ENCODE results near the gene FAM169A. TPM values are rescaled to one million over a fixed set of nuclear protein-coding genes. Genes with fewer than 3 reads are reported as not detected.
"Not testable (repeated sequence)": the region's sequence is repeated elsewhere in the genome, so short reads cannot be mapped to it uniquely, and the experiment has no call there.

Gene FAM169A
- polyA plus RNA-seq, 2 donors: 0.28 to 0.29 TPM

- Histone ChIP-seq H3K4me1 (ENCODE audit: control insufficient read depth in 2 of 2, insufficient read depth in 2 of 2, low read length in 1 of 2) (no peaks in the 10 kb centered on the region), H3K27ac (ENCODE audit: low read depth in 2 of 2, low read length in 1 of 2) (no peak overlapping the region), H3K9me3 (ENCODE audit: control insufficient read depth in 2 of 2, insufficient read depth in 1 of 2, low read depth in 1 of 2, low read length in 1 of 2) (no peaks in the 10 kb centered on the region), H3K27me3 (ENCODE audit: control insufficient read depth in 1 of 2, insufficient read depth in 2 of 2, low read length in 2 of 2) (no peaks in the 10 kb centered on the region), H3K36me3 (ENCODE audit: control insufficient read depth in 2 of 2, insufficient read depth in 2 of 2, low read length in 1 of 2) (no peaks in the 10 kb centered on the region), H3K4me3 (ENCODE audit: low read depth in 1 of 2, low read length in 2 of 2) (no peak overlapping the region)
- 97 to 100% methylated on average over 1 of the region's 1 CpG for WGBS, 2 donors
Observed at GRCh38 chr5:74822288-74822687, 43.9 kb downstream of the FAM169A start.

GRCh38 chr5:74816875-74817274 lies 49.3 kb downstream of the FAM169A start:
- no peaks in the 10 kb centered on the region for H3K9me3 ChIP-seq (ENCODE audit: control insufficient read depth in 2 of 2, insufficient read depth in 1 of 2, low read depth in 1 of 2, low read length in 1 of 2)
- no peaks in the 10 kb centered on the region for H3K36me3 ChIP-seq (ENCODE audit: control insufficient read depth in 2 of 2, insufficient read depth in 2 of 2, low read length in 1 of 2)
- H3K27ac ChIP-seq (ENCODE audit: low read depth in 2 of 2, low read length in 1 of 2): no peak overlapping the region
- H3K4me1 ChIP-seq (ENCODE audit: control insufficient read depth in 2 of 2, insufficient read depth in 2 of 2, low read length in 1 of 2): no peaks in the 10 kb centered on the region
- H3K27me3 ChIP-seq (ENCODE audit: control insufficient read depth in 1 of 2, insufficient read depth in 2 of 2, low read length in 2 of 2): no peaks in the 10 kb centered on the region
- H3K4me3 ChIP-seq (ENCODE audit: low read depth in 1 of 2, low read length in 2 of 2): no peak overlapping the region
- 60 to 76% methylated on average over 1 of the region's 1 CpG for WGBS, 2 donors

GRCh38 chr5:74810915-74811314 lies 55.3 kb downstream of the FAM169A start:
- Histone ChIP-seq H3K9me3 (ENCODE audit: control insufficient read depth in 2 of 2, insufficient read depth in 1 of 2, low read depth in 1 of 2, low read length in 1 of 2) (no peaks in the 10 kb centered on the region), H3K27me3 (ENCODE audit: control insufficient read depth in 1 of 2, insufficient read depth in 2 of 2, low read length in 2 of 2) (no peaks in the 10 kb centered on the region), H3K36me3 (ENCODE audit: control insufficient read depth in 2 of 2, insufficient read depth in 2 of 2, low read length in 1 of 2) (no peaks in the 10 kb centered on the region), H3K4me1 (ENCODE audit: control insufficient read depth in 2 of 2, insufficient read depth in 2 of 2, low read length in 1 of 2) (no peaks in the 10 kb centered on the region), H3K27ac (ENCODE audit: low read depth in 2 of 2, low read length in 1 of 2) (no peak overlapping the region), H3K4me3 (ENCODE audit: low read depth in 1 of 2, low read length in 2 of 2) (no peak overlapping the region)
- WGBS, 2 donors: 51 to 73% methylated on average over 4 of the region's 4 CpGs

- Histone ChIP-seq H3K27ac (ENCODE audit: low read depth in 2 of 2, low read length in 1 of 2) (no peak overlapping the region), H3K27me3 (ENCODE audit: control insufficient read depth in 1 of 2, insufficient read depth in 2 of 2, low read length in 2 of 2) (no peaks in the 10 kb centered on the region), H3K4me3 (ENCODE audit: low read depth in 1 of 2, low read length in 2 of 2) (no peak overlapping the region), H3K4me1 (ENCODE audit: control insufficient read depth in 2 of 2, insufficient read depth in 2 of 2, low read length in 1 of 2) (no peaks in the 10 kb centered on the region), H3K9me3 (ENCODE audit: control insufficient read depth in 2 of 2, insufficient read depth in 1 of 2, low read depth in 1 of 2, low read length in 1 of 2) (no peaks in the 10 kb centered on the region), H3K36me3 (ENCODE audit: control insufficient read depth in 2 of 2, insufficient read depth in 2 of 2, low read length in 1 of 2) (no peaks in the 10 kb centered on the region)
- WGBS, 2 donors: 28 to 31% methylated on average over 1 of the region's 1 CpG
Observed at GRCh38 chr5:74801941-74802340, 64.2 kb downstream of the FAM169A start.

- 82 to 89% methylated on average over 3 of the region's 3 CpGs for WGBS, 2 donors
Observed at GRCh38 chr5:74801197-74801596, 65.0 kb downstream of the FAM169A start.

GRCh38 chr5:74798977-74799911 lies 66.9 kb downstream of the FAM169A start:
- no peak overlapping the region for H3K4me3 ChIP-seq (ENCODE audit: low read depth in 1 of 2, low read length in 2 of 2)
- WGBS, 2 donors: 90 to 92% methylated on average over 21 of the region's 21 CpGs
- H3K4me1 ChIP-seq (ENCODE audit: control insufficient read depth in 2 of 2, insufficient read depth in 2 of 2, low read length in 1 of 2): no peaks in the 10 kb centered on the region
- H3K27me3 ChIP-seq (ENCODE audit: control insufficient read depth in 1 of 2, insufficient read depth in 2 of 2, low read length in 2 of 2): no peaks in the 10 kb centered on the region
- H3K36me3 ChIP-seq (ENCODE audit: control insufficient read depth in 2 of 2, insufficient read depth in 2 of 2, low read length in 1 of 2): no peaks in the 10 kb centered on the region
- no peak overlapping the region for H3K27ac ChIP-seq (ENCODE audit: low read depth in 2 of 2, low read length in 1 of 2)
- H3K9me3 ChIP-seq (ENCODE audit: control insufficient read depth in 2 of 2, insufficient read depth in 1 of 2, low read depth in 1 of 2, low read length in 1 of 2): no peaks in the 10 kb centered on the region

More at GRCh38 chr5:74801197-74801596, 65.0 kb downstream of the FAM169A start:
- Histone ChIP-seq H3K4me1 (ENCODE audit: control insufficient read depth in 2 of 2, insufficient read depth in 2 of 2, low read length in 1 of 2) (no peaks in the 10 kb centered on the region), H3K9me3 (ENCODE audit: control insufficient read depth in 2 of 2, insufficient read depth in 1 of 2, low read depth in 1 of 2, low read length in 1 of 2) (no peaks in the 10 kb centered on the region), H3K4me3 (ENCODE audit: low read depth in 1 of 2, low read length in 2 of 2) (no peak overlapping the region), H3K27me3 (ENCODE audit: control insufficient read depth in 1 of 2, insufficient read depth in 2 of 2, low read length in 2 of 2) (no peaks in the 10 kb centered on the region), H3K27ac (ENCODE audit: low read depth in 2 of 2, low read length in 1 of 2) (no peak overlapping the region), H3K36me3 (ENCODE audit: control insufficient read depth in 2 of 2, insufficient read depth in 2 of 2, low read length in 1 of 2) (no peaks in the 10 kb centered on the region)

GRCh38 chr5:74791669-74792068 lies 74.5 kb downstream of the FAM169A start:
- not testable (repeated sequence) for H3K36me3 ChIP-seq (ENCODE audit: control insufficient read depth in 2 of 2, insufficient read depth in 2 of 2, low read length in 1 of 2); H3K27me3 ChIP-seq (ENCODE audit: control insufficient read depth in 1 of 2, insufficient read depth in 2 of 2, low read length in 2 of 2); H3K27ac ChIP-seq (ENCODE audit: low read depth in 2 of 2, low read length in 1 of 2); H3K4me3 ChIP-seq (ENCODE audit: low read depth in 1 of 2, low read length in 2 of 2); H3K4me1 ChIP-seq (ENCODE audit: control insufficient read depth in 2 of 2, insufficient read depth in 2 of 2, low read length in 1 of 2); H3K9me3 ChIP-seq (ENCODE audit: control insufficient read depth in 2 of 2, insufficient read depth in 1 of 2, low read depth in 1 of 2, low read length in 1 of 2)
- 87 to 91% methylated on average over 3 of the region's 3 CpGs for WGBS, 2 donors

- Histone ChIP-seq H3K27me3 (ENCODE audit: control insufficient read depth in 1 of 2, insufficient read depth in 2 of 2, low read length in 2 of 2) (no peaks in the 10 kb centered on the region), H3K36me3 (ENCODE audit: control insufficient read depth in 2 of 2, insufficient read depth in 2 of 2, low read length in 1 of 2) (no peaks in the 10 kb centered on the region), H3K27ac (ENCODE audit: low read depth in 2 of 2, low read length in 1 of 2) (no peak overlapping the region), H3K9me3 (ENCODE audit: control insufficient read depth in 2 of 2, insufficient read depth in 1 of 2, low read depth in 1 of 2, low read length in 1 of 2) (no peaks in the 10 kb centered on the region), H3K4me1 (ENCODE audit: control insufficient read depth in 2 of 2, insufficient read depth in 2 of 2, low read length in 1 of 2) (no peaks in the 10 kb centered on the region), H3K4me3 (ENCODE audit: low read depth in 1 of 2, low read length in 2 of 2) (no peak overlapping the region)
- 90 to 92% methylated on average over 6 of the region's 6 CpGs for WGBS, 2 donors
Observed at GRCh38 chr5:74787424-74787823, 78.8 kb downstream of the FAM169A start.

- 84 to 93% methylated on average over 6 of the region's 6 CpGs for WGBS, 2 donors
- Histone ChIP-seq H3K27me3 (ENCODE audit: control insufficient read depth in 1 of 2, insufficient read depth in 2 of 2, low read length in 2 of 2) (no peaks in the 10 kb centered on the region), H3K9me3 (ENCODE audit: control insufficient read depth in 2 of 2, insufficient read depth in 1 of 2, low read depth in 1 of 2, low read length in 1 of 2) (no peaks in the 10 kb centered on the region), H3K4me1 (ENCODE audit: control insufficient read depth in 2 of 2, insufficient read depth in 2 of 2, low read length in 1 of 2) (no peaks in the 10 kb centered on the region), H3K4me3 (ENCODE audit: low read depth in 1 of 2, low read length in 2 of 2) (no peak overlapping the region), H3K36me3 (ENCODE audit: control insufficient read depth in 2 of 2, insufficient read depth in 2 of 2, low read length in 1 of 2) (no peaks in the 10 kb centered on the region), H3K27ac (ENCODE audit: low read depth in 2 of 2, low read length in 1 of 2) (no peak overlapping the region)
Observed at GRCh38 chr5:74786851-74787250, 79.3 kb downstream of the FAM169A start.

GRCh38 chr5:74778609-74779008 lies 87.6 kb downstream of the FAM169A start:
- H3K27me3 ChIP-seq (ENCODE audit: control insufficient read depth in 1 of 2, insufficient read depth in 2 of 2, low read length in 2 of 2): no peaks in the 10 kb centered on the region
- H3K9me3 ChIP-seq (ENCODE audit: control insufficient read depth in 2 of 2, insufficient read depth in 1 of 2, low read depth in 1 of 2, low read length in 1 of 2): no peaks in the 10 kb centered on the region
- no peaks in the 10 kb centered on the region for H3K4me1 ChIP-seq (ENCODE audit: control insufficient read depth in 2 of 2, insufficient read depth in 2 of 2, low read length in 1 of 2)
- H3K36me3 ChIP-seq (ENCODE audit: control insufficient read depth in 2 of 2, insufficient read depth in 2 of 2, low read length in 1 of 2): peaks cover 0 to 3% of the 10 kb centered on the region in 2 donors
- H3K4me3 ChIP-seq (ENCODE audit: low read depth in 1 of 2, low read length in 2 of 2): no peak overlapping the region
- WGBS, 2 donors: 67 to 74% methylated on average over 2 of the region's 2 CpGs
- no peak overlapping the region for H3K27ac ChIP-seq (ENCODE audit: low read depth in 2 of 2, low read length in 1 of 2)

All from esophagus (tissue), 2 donors.